ENCODE results near the gene KIF1B.

KIF1B gene

DNA sequence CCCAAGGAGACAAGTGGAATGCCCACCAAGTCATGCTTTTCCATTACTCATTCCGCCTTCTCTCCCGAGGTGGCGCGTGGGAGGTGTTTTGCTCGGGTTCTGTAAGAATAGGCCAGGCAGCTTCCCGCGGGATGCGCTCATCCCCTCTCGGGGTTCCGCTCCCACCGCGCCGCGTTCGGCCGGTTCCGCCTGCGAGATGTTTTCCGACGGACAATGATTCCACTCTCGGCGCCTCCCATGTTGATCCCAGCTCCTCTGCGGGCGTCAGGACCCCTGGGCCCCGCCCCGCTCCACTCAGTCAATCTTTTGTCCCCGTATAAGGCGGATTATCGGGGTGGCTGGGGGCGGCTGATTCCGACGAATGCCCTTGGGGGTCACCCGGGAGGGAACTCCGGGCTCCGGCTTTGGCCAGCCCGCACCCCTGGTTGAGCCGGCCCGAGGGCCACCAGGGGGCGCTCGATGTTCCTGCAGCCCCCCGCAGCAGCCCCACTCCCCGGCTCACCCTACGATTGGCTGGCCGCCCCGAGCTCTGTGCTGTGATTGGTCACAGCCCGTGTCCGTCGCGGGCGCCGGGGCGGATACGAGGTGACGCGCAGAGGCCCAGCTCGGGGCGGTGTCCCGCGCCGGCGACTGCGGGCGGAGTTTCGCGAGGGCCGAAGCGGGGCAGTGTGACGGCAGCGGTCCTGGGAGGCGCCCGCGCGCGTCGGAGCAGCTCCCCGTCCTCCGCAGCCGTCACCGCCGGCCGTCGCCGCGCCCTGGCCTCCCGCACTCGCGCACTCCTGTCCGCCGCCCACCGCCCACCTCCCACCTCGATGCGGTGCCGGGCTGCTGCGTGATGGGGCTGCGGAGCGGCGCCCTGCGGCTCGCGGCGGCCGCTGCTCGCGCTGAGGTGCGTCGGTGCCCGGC lies at the start of gene KIF1B (continued):
- TF ChIP-seq, protein P1, sequence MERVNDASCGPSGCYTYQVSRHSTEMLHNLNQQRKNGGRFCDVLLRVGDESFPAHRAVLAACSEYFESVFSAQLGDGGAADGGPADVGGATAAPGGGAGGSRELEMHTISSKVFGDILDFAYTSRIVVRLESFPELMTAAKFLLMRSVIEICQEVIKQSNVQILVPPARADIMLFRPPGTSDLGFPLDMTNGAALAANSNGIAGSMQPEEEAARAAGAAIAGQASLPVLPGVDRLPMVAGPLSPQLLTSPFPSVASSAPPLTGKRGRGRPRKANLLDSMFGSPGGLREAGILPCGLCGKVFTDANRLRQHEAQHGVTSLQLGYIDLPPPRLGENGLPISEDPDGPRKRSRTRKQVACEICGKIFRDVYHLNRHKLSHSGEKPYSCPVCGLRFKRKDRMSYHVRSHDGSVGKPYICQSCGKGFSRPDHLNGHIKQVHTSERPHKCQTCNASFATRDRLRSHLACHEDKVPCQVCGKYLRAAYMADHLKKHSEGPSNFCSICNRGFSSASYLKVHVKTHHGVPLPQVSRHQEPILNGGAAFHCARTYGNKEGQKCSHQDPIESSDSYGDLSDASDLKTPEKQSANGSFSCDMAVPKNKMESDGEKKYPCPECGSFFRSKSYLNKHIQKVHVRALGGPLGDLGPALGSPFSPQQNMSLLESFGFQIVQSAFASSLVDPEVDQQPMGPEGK (tag by site-specific recombination; IDR thresholded peaks at IDR 0.05) = peak; percentile 99
- TF ChIP-seq PRDM10 (tag by site-specific recombination; IDR thresholded peaks at IDR 0.05) (peak; percentile 64), SP2 (tag by site-specific recombination; IDR thresholded peaks at IDR 0.05) (peak; percentile 96), ZBTB1 (tag by site-specific recombination; IDR thresholded peaks at IDR 0.05) (peak; percentile 74; the same call in 1 of the 2 replicates), SP7 (tag by site-specific recombination; IDR thresholded peaks at IDR 0.05) (peak; percentile 89), ZNF610 (tag by site-specific recombination; IDR thresholded peaks at IDR 0.05; ENCODE audit: borderline replicate concordance) (0 out of 2 replicates have a peak, but pooled peaks have one; percentile 68), RBAK (tag by site-specific recombination; IDR thresholded peaks at IDR 0.05) (no peak), ZNF292 (tag by site-specific recombination; IDR thresholded peaks at IDR 0.05; ENCODE audit: borderline replicate concordance, low read depth) (no peak), ZNF555 (tag by site-specific recombination; conservative IDR thresholded peaks at IDR 0.05) (no peak), ZNF514 (tag by site-specific recombination; IDR thresholded peaks at IDR 0.05) (no peak), YY1 (tag by site-specific recombination; IDR thresholded peaks at IDR 0.05) (peak; percentile 63; the same call in 1 of the 2 replicates), ZNF138 (tag by site-specific recombination; IDR thresholded peaks at IDR 0.05; ENCODE audit: borderline replicate concordance) (no peak), ZSCAN23 (tag by site-specific recombination; IDR thresholded peaks at IDR 0.05) (0 out of 2 replicates have a peak, but pooled peaks have one; percentile 31), ZNF391 (tag by site-specific recombination; IDR thresholded peaks at IDR 0.05; ENCODE audit: borderline replicate concordance, low read depth) (peak; percentile 91; the same call in 1 of the 2 replicates), ZNF621 (tag by site-specific recombination; IDR thresholded peaks at IDR 0.05) (no peak)
- TF ChIP-seq, protein P2, sequence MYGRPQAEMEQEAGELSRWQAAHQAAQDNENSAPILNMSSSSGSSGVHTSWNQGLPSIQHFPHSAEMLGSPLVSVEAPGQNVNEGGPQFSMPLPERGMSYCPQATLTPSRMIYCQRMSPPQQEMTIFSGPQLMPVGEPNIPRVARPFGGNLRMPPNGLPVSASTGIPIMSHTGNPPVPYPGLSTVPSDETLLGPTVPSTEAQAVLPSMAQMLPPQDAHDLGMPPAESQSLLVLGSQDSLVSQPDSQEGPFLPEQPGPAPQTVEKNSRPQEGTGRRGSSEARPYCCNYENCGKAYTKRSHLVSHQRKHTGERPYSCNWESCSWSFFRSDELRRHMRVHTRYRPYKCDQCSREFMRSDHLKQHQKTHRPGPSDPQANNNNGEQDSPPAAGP (tag by site-specific recombination; IDR thresholded peaks at IDR 0.05) = peak; percentile 67
- TF ChIP-seq, protein P3, sequence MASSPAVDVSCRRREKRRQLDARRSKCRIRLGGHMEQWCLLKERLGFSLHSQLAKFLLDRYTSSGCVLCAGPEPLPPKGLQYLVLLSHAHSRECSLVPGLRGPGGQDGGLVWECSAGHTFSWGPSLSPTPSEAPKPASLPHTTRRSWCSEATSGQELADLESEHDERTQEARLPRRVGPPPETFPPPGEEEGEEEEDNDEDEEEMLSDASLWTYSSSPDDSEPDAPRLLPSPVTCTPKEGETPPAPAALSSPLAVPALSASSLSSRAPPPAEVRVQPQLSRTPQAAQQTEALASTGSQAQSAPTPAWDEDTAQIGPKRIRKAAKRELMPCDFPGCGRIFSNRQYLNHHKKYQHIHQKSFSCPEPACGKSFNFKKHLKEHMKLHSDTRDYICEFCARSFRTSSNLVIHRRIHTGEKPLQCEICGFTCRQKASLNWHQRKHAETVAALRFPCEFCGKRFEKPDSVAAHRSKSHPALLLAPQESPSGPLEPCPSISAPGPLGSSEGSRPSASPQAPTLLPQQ (tag by site-specific recombination; IDR thresholded peaks at IDR 0.05) = peak; percentile 81; the same call in 1 of the 2 replicates
- TF ChIP-seq, protein P4, sequence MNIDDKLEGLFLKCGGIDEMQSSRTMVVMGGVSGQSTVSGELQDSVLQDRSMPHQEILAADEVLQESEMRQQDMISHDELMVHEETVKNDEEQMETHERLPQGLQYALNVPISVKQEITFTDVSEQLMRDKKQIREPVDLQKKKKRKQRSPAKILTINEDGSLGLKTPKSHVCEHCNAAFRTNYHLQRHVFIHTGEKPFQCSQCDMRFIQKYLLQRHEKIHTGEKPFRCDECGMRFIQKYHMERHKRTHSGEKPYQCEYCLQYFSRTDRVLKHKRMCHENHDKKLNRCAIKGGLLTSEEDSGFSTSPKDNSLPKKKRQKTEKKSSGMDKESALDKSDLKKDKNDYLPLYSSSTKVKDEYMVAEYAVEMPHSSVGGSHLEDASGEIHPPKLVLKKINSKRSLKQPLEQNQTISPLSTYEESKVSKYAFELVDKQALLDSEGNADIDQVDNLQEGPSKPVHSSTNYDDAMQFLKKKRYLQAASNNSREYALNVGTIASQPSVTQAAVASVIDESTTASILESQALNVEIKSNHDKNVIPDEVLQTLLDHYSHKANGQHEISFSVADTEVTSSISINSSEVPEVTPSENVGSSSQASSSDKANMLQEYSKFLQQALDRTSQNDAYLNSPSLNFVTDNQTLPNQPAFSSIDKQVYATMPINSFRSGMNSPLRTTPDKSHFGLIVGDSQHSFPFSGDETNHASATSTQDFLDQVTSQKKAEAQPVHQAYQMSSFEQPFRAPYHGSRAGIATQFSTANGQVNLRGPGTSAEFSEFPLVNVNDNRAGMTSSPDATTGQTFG (tag by site-specific recombination; IDR thresholded peaks at IDR 0.05; ENCODE audit: borderline replicate concordance) = no peak
- TF ChIP-seq, protein P5, sequence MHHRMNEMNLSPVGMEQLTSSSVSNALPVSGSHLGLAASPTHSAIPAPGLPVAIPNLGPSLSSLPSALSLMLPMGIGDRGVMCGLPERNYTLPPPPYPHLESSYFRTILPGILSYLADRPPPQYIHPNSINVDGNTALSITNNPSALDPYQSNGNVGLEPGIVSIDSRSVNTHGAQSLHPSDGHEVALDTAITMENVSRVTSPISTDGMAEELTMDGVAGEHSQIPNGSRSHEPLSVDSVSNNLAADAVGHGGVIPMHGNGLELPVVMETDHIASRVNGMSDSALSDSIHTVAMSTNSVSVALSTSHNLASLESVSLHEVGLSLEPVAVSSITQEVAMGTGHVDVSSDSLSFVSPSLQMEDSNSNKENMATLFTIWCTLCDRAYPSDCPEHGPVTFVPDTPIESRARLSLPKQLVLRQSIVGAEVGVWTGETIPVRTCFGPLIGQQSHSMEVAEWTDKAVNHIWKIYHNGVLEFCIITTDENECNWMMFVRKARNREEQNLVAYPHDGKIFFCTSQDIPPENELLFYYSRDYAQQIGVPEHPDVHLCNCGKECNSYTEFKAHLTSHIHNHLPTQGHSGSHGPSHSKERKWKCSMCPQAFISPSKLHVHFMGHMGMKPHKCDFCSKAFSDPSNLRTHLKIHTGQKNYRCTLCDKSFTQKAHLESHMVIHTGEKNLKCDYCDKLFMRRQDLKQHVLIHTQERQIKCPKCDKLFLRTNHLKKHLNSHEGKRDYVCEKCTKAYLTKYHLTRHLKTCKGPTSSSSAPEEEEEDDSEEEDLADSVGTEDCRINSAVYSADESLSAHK (tag by site-specific recombination; IDR thresholded peaks at IDR 0.05) = 0 out of 2 replicates have a peak, but pooled peaks have one; percentile 42
- TF ChIP-seq, protein P6, sequence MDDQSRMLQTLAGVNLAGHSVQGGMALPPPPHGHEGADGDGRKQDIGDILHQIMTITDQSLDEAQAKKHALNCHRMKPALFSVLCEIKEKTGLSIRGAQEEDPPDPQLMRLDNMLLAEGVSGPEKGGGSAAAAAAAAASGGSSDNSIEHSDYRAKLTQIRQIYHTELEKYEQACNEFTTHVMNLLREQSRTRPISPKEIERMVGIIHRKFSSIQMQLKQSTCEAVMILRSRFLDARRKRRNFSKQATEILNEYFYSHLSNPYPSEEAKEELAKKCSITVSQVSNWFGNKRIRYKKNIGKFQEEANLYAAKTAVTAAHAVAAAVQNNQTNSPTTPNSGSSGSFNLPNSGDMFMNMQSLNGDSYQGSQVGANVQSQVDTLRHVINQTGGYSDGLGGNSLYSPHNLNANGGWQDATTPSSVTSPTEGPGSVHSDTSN (CRISPR knock-in tag; IDR thresholded peaks at IDR 0.05) = peak; percentile 100
